Fibroblast of peridontal ligament (primary cell): ENCODE measurements around the gene FBXL7.
A peak's percentile ranks its signal among the peaks of the same experiment; 100 is the strongest.

ENCODE experiments used
- DNase-seq: peaks from one replicate; pipeline ENCODE4 v3.0.0-alpha.2; 2010; ENCODE audit errors: extremely low read depth

The FBXL7 gene

GRCh38 chr5:15502208-15502607 lies 2.2 kb downstream of the FBXL7 start:
- DNase-seq = peak; percentile 71

DNA sequence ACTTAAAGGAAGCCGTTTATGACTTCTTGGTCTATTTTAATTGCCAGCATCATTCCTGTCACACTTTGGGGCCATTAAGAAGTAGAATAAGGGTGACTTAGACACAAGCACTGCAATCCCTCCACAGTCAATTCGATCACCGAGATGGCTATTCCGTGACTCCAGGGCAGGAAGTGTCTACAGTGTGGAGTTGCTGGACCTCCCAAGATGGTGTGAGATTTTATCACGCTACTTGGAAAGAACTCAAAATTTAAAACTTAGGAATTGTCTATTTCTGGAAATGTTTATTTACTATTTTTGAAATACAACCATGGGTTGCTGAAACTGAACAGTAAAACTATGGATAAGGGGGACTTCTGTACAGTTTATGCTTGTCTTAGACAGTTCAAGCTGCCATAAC lies 6.2 kb downstream of the FBXL7 start:
- DNase-seq = no peak

DNA sequence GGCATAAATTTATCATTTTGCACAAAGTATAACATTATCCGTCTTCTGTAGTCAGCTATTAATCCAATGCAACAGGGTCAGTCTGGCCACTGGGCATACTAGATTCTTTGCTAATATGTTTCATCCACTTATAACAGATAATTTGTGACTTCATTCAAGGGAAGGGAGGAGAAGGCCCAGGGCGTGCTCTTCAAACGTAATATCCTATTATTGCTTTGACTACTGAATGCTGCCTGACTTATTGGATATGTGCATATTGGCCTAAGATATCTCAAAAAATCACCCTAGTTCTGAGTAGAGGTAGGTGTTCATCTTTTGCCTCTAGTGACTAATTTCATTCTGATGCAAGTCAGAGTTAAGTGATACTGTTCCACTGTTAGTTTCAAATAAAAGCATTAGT lies 6.9 kb downstream of the FBXL7 start:
- DNase-seq = no peak

DNA sequence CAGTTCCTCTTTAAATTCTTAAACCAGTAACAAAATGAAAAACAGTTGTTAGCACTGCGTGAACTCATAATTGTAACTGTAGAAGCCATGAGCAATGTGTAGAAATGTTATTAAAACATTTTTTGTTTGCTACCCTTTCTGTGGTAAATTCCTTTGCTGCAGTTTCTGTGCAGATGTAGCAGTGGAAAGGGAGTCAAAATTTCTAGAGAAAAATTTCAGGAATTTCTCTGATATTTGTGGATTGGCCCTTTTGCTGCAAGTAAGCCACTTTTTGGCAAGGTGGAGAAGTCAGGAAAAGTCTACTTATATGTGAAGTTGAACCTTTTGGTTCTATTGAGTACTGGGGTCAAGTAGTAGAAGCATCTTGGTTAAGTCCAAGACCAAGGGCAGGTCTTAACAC lies 10.1 kb downstream of the FBXL7 start:
- DNase-seq = peak; percentile 90

GRCh38 chr5:15510831-15511230 lies 10.9 kb downstream of the FBXL7 start:
- DNase-seq = peak; percentile 67

- DNase-seq = no peak
Observed at GRCh38 chr5:15513431-15513830, 13.5 kb downstream of the FBXL7 start.

- DNase-seq = no peak
Observed at GRCh38 chr5:15513911-15514310, 13.9 kb downstream of the FBXL7 start.

- peak; percentile 46 for DNase-seq
Observed at GRCh38 chr5:15515229-15515628, 15.2 kb downstream of the FBXL7 start.

GRCh38 chr5:15516486-15516885 lies 16.5 kb downstream of the FBXL7 start:
- DNase-seq = no peak

DNA sequence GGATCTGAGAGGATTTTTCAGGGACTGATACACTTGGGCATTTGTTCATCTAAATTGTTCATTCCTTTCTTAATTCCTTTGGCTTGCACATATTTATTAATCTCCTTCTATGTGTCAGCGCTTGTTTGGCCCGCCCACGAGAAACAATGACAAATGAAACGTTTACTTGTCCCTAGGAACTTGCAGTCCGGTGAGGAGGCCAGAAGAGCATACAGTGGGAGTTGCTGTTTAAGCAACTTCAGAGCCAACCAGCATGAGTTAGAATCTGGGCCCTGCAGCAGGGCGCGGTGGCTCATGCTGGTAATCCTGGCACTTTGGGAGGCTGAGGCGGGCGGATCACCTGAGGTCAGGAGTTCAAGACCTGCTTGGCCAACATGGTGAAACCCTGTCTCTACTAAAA lies 18.8 kb downstream of the FBXL7 start:
- DNase-seq = no peak

DNA sequence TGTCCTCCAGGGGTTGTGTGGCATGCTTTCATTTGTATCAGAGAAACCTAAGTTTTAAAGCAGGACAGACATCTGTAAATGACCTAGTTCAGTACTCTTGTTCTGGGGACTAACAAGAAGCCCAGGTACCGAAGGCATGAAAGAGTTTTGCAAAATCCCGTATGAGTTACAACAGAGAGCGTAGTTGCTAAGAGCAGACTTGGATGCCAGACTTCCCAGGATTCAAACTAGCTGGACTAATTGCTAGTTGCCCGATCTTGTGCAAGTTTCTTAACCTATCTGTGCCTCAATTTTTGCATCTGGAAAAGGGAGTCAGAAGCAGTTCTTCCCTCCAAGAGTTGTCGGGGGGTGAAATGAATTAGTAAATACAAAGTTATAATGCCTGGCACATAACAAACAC lies 20.9 kb downstream of the FBXL7 start:
- DNase-seq = no peak

- peak; percentile 45 for DNase-seq
Observed at GRCh38 chr5:15521381-15522186, 21.6 kb downstream of the FBXL7 start.

DNA sequence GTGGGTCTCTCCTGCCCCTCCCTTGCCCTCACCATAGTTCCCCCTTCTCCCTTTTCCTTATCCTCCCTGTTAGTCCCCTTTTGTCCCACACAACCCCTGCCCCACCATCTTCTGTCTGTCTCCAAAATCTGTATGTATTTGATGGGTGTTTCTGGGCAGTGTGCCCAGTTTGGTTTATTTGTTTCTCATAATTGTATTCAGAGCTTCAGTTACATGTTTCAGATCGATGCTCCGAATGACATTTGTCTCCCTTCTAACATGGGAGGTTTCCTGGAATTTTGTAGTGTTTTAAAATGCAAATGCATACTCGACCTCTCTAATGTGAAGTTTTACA lies 22.2 kb downstream of the FBXL7 start:
- DNase-seq = no peak

- no peak for DNase-seq
Observed at GRCh38 chr5:15524712-15525111, 24.7 kb downstream of the FBXL7 start.

DNA sequence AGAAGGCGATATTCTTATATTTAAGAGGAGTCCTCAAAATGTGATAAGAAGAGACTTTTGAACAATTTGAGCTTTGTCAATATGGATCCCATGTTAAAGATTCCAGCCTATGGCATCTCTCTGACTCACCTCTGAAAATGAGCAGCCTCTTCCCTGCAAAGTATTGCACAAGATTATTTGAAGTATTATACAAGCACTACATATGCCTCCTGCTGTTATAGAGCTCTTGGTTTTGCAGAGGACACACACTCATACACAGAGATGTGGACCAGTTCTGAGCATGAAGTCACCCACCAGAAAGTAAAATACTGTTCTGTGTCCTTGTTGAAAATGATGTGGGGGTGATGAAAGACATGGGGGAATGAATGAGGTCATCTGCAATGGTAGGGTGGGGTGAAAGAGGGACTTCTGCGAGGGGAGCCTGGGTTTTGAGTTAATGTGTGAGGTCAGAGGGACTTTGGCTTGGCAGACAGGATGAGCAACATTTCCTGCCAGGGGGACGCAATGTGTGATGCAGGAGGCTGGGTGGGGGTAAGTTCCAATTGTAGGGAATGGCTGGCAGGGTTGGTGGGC lies 25.8 kb downstream of the FBXL7 start:
- peak; percentile 36 for DNase-seq

GRCh38 chr5:15526413-15526812 lies 26.4 kb downstream of the FBXL7 start:
- no peak for DNase-seq

- DNase-seq = no peak
Observed at GRCh38 chr5:15528476-15528875, 28.5 kb downstream of the FBXL7 start.

DNA sequence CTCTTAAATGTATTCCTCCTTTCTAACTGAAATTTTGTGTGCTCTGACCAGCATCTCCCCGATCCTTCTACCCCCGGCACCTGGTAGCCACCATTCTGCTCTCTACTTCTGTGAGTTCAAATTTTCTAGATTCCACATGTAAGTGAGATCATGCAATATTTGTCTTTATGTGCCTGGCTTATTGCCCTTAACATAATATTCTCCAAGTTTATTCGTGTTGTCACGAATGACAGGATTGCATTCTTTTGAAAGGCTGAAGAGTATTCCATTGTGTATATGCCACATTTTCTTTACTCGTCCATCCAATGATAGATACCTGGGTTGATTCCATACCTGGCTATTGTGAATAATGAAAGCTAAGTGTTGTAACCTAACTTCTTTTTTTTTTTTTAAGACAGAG lies 29.0 kb downstream of the FBXL7 start:
- DNase-seq = no peak

DNA sequence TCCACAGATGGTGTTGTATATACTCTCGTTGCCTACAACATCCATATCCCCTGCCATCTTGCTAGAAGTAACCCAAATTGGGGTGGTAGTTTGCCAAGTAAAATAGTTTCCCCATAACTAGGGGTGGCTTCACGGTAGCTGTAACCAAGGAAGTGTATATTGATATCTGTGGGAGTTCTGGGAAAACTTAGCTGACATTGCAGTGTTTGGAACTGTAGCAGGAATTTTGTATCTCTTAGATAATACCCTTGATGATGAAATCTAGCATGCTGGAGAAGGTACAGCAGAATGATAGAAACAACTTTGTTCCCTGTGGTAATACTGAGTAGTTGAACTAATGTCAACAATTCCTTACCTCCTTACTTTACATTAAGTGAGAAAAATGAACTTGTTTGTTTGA lies 29.8 kb downstream of the FBXL7 start:
- DNase-seq = peak; percentile 54

GRCh38 chr5:15533129-15533893 lies 33.3 kb downstream of the FBXL7 start:
- DNase-seq = peak; percentile 95

DNA sequence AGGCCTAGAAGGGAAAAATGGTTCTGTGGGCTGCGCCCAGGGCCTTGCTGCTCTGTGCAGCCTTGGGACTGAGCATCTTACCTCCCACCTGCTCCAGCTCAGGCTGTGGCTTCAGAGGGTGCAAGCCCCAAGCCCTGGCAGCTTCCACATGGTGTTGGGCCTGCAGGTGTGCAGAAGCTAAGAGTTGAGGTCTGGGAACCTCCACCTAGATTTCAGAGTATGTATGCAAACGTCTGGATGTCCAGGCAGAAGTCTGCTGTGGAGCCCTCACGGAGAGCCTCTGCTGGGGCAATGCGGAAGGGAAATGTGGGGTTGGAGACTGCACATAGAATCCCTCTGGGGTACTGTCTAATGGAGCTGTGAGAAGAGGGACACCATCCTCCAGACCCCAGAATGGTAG lies 36.0 kb downstream of the FBXL7 start:
- DNase-seq = no peak

GRCh38 chr5:15538516-15538915 lies 38.5 kb downstream of the FBXL7 start:
- DNase-seq = peak; percentile 63

- no peak for DNase-seq
Observed at GRCh38 chr5:15539951-15540350, 40.0 kb downstream of the FBXL7 start.
